ENCODE results near the gene ZNF750.

Gene ZNF750

DNA sequence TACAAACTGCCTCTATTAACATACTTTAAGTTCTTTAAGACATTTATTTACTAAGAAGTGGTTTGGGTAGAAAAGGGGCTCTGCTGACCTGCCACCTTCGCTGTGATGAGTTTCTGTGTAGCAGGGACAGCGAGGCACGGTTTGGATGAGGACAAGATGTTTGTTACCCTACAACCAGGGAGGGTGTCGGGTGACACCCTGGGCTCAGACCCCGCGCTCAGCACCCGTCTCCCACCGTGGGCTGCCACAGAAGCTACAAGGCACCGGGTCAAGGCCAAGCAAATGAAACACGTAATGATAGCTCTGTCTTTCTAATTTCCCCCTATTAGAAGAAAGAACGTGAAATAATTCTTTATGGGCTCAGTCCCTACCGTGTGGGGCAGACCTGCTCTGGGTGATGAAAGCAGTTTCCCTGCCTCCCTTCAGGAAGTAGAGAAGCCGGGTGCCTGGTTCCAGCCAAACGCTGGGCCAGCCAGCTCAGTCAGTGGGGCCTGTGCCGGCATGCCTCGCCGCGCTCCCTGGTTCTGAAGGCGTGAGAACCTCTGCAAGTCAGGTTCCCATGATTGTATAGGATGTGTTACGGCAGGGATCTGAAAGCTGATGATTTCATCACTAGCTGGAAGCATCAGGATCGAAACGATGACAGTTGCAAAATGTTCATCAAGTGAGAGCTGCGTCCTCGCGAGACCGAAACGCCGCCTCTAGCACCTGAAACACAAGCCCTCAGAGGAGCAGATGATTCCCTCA, 3.9 kb downstream of the ZNF750 start:
- Histone ChIP-seq H2AFZ (ENCODE audit: low read depth, low read length, severe bottlenecking) (no peak overlapping the region), H3K27ac (ENCODE audit: low read depth, low read length) (no peak overlapping the region), H3K4me3 (ENCODE audit: insufficient read depth, low read length, poor library complexity, severe bottlenecking) (no peak overlapping the region), H3K9ac (ENCODE audit: low read length) (no peak overlapping the region), H3K4me2 (ENCODE audit: low read depth, low read length, poor library complexity, severe bottlenecking) (no peak overlapping the region), H3K9me2 (replicated peaks; ENCODE audit: insufficient read depth, low read length) (no peaks in the 10 kb centered on the region), H3K9me3 (ENCODE audit: insufficient read depth, low read length) (no peaks in the 10 kb centered on the region), H4K20me1 (ENCODE audit: low read depth, low read length) (no peaks in the 10 kb centered on the region), H3K36me3 (ENCODE audit: low read length) (no peaks in the 10 kb centered on the region), H3K79me2 (ENCODE audit: insufficient read depth, low read length) (no peaks in the 10 kb centered on the region), H3F3A (ENCODE audit: insufficient read depth) (no peaks in the 10 kb centered on the region), H3K27me3 (ENCODE audit: low read length) (no peaks in the 10 kb centered on the region)
- TF ChIP-seq EZH2phosphoT487 (conservative IDR thresholded peaks at IDR 0.05; ENCODE audit: low read length): no peak
- TF ChIP-seq, protein P1, sequence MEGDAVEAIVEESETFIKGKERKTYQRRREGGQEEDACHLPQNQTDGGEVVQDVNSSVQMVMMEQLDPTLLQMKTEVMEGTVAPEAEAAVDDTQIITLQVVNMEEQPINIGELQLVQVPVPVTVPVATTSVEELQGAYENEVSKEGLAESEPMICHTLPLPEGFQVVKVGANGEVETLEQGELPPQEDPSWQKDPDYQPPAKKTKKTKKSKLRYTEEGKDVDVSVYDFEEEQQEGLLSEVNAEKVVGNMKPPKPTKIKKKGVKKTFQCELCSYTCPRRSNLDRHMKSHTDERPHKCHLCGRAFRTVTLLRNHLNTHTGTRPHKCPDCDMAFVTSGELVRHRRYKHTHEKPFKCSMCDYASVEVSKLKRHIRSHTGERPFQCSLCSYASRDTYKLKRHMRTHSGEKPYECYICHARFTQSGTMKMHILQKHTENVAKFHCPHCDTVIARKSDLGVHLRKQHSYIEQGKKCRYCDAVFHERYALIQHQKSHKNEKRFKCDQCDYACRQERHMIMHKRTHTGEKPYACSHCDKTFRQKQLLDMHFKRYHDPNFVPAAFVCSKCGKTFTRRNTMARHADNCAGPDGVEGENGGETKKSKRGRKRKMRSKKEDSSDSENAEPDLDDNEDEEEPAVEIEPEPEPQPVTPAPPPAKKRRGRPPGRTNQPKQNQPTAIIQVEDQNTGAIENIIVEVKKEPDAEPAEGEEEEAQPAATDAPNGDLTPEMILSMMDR (IDR thresholded peaks at IDR 0.05; ENCODE audit: insufficient read depth, low read length, poor library complexity, severe bottlenecking): no peak

GRCh38 chr17:82835122-82835521, 4.7 kb downstream of the ZNF750 start:
- TF ChIP-seq, protein P1 (IDR thresholded peaks at IDR 0.05; ENCODE audit: insufficient read depth, low read length, poor library complexity, severe bottlenecking): no peak
- no peak for TF ChIP-seq EZH2phosphoT487 (conservative IDR thresholded peaks at IDR 0.05; ENCODE audit: low read length)
- no peak overlapping the region for H2AFZ ChIP-seq (ENCODE audit: low read depth, low read length, severe bottlenecking)
- H3K9me3 ChIP-seq (ENCODE audit: insufficient read depth, low read length): no peaks in the 10 kb centered on the region
- H3K36me3 ChIP-seq (ENCODE audit: low read length): no peaks in the 10 kb centered on the region
- no peaks in the 10 kb centered on the region for H3K27me3 ChIP-seq (ENCODE audit: low read length)
- no peak overlapping the region for H3K4me2 ChIP-seq (ENCODE audit: low read depth, low read length, poor library complexity, severe bottlenecking)
- H4K20me1 ChIP-seq (ENCODE audit: low read depth, low read length): no peaks in the 10 kb centered on the region
- no peak overlapping the region for H3K27ac ChIP-seq (ENCODE audit: low read depth, low read length)
- no peaks in the 10 kb centered on the region for H3K9me2 ChIP-seq (replicated peaks; ENCODE audit: insufficient read depth, low read length)
- H3K4me3 ChIP-seq (ENCODE audit: insufficient read depth, low read length, poor library complexity, severe bottlenecking): no peak overlapping the region
- no peak overlapping the region for H3K9ac ChIP-seq (ENCODE audit: low read length)
- H3K79me2 ChIP-seq (ENCODE audit: insufficient read depth, low read length): no peaks in the 10 kb centered on the region
- H3F3A ChIP-seq (ENCODE audit: insufficient read depth): no peaks in the 10 kb centered on the region

GRCh38 chr17:82832881-82833475, 6.8 kb downstream of the ZNF750 start:
- TF ChIP-seq, protein P1 (IDR thresholded peaks at IDR 0.05; ENCODE audit: insufficient read depth, low read length, poor library complexity, severe bottlenecking): no peak
- no peak for TF ChIP-seq EZH2phosphoT487 (conservative IDR thresholded peaks at IDR 0.05; ENCODE audit: low read length)
- H3K27ac ChIP-seq (ENCODE audit: low read depth, low read length): no peak overlapping the region
- no peak overlapping the region for H3K4me3 ChIP-seq (ENCODE audit: insufficient read depth, low read length, poor library complexity, severe bottlenecking)
- H3K36me3 ChIP-seq (ENCODE audit: low read length): no peaks in the 10 kb centered on the region
- H3K27me3 ChIP-seq (ENCODE audit: low read length): no peaks in the 10 kb centered on the region
- H3K9ac ChIP-seq (ENCODE audit: low read length): no peak overlapping the region
- no peak overlapping the region for H3K4me2 ChIP-seq (ENCODE audit: low read depth, low read length, poor library complexity, severe bottlenecking)
- no peaks in the 10 kb centered on the region for H3K79me2 ChIP-seq (ENCODE audit: insufficient read depth, low read length)
- no peaks in the 10 kb centered on the region for H4K20me1 ChIP-seq (ENCODE audit: low read depth, low read length)
- H3F3A ChIP-seq (ENCODE audit: insufficient read depth): 0 out of 2 replicates have a peak, but pooled peaks cover 3% of the 10 kb centered on the region
- H3K9me2 ChIP-seq (replicated peaks; ENCODE audit: insufficient read depth, low read length): no peaks in the 10 kb centered on the region
- no peak overlapping the region for H2AFZ ChIP-seq (ENCODE audit: low read depth, low read length, severe bottlenecking)
- H3K9me3 ChIP-seq (ENCODE audit: insufficient read depth, low read length): no peaks in the 10 kb centered on the region

Measured in SU-DHL-6 (cell line).